Uterus (tissue), 4 donors: ENCODE results near the gene AKAP11. TPM values are rescaled to one million over a fixed set of nuclear protein-coding genes. Genes with fewer than 3 reads are reported as not detected.

Source experiments
- DNase-seq, 2 donors: peaks; one replicate each; pipeline ENCODE4 v3.0.0-alpha.2; 2019 to 2020
- H3K27ac ChIP-seq, 2 donors: fragments of 200-600 bp; sonication (generic); 1 replicate in 1 of 2; 2 replicates in 1 of 2; pipeline ENCODE4 v1.5.1; 2016 to 2018
- H3K27me3 ChIP-seq, 2 donors: fragments of 200-600 bp; sonication (generic); one replicate each; pipeline ENCODE4 v1.5.1; 2018 to 2019; ENCODE audit warnings: control low read depth in 1 of 2
- H3K36me3 ChIP-seq, 2 donors: fragments of 200-600 bp; sonication (generic); one replicate each; pipeline ENCODE4 v1.5.1; 2019; ENCODE audit warnings: control low read depth in 1 of 2
- H3K4me1 ChIP-seq, 2 donors: fragments of 200-600 bp; sonication (generic); one replicate each; pipeline ENCODE4 v1.5.1; 2018 to 2019; ENCODE audit warnings: control low read depth in 1 of 2
- H3K4me3 ChIP-seq, 2 donors: fragments of 200-600 bp; sonication (generic); 1 replicate in 1 of 2; 2 replicates in 1 of 2; pipeline ENCODE4 v1.5.1; 2018 to 2019; ENCODE audit warnings: mild to moderate bottlenecking in 1 of 2
- H3K9me3 ChIP-seq, 2 donors: fragments of 200-600 bp; sonication (generic); one replicate each; pipeline ENCODE4 v1.5.1; 2019; ENCODE audit warnings: control low read depth in 1 of 2
- CTCF ChIP-seq, 4 experiments: fragments of 200-600 bp in 2 of 4; fragments of 450-650 bp in 2 of 4; sonication (generic) in 2 of 4; IDR thresholded peaks; one replicate each; pipeline ENCODE4 v1.5.1; 2016 to 2019; ENCODE audit warnings: antibody characterized with exemption in 4 of 4, mild to moderate bottlenecking in 2 of 4, moderate library complexity in 1 of 4
- POLR2A ChIP-seq, 2 donors: fragments of 450-650 bp; IDR thresholded peaks; one replicate each; pipeline ENCODE4 v1.6.1; 2016; ENCODE audit warnings: antibody characterized with exemption in 2 of 2, mild to moderate bottlenecking in 1 of 2, moderate library complexity in 1 of 2
- intact Hi-C: fragments of 100-400 bp; cut with DNase I; formaldehyde crosslinking; loops from one replicate; pipeline ENCODE4 v1.15.1; 2023; ENCODE audit warnings: low total_unique reads
- total RNA-seq, 4 donors: library from RNA; depleted of rRNA in 3 of 4; stranded (reverse); fragments of >200 nt in 3 of 4; gene quantifications; one replicate each; pipeline versions ENCODE4 v1.1.0 to v1.2.4, GENCODE V29; 2014 to 2023
- donor health status: DM: yes; HTN: yes; CAD: no.

The AKAP11 gene
- total RNA-seq, 4 donors from 2014 or later: 30.0 to 60.7 (median 45.9) TPM

GRCh38 chr13:42283574-42283973 is 11.6 kb downstream of the AKAP11 start:
- DNase-seq: no peak
- Histone ChIP-seq H3K4me1 (no peaks in the 10 kb centered on the region), H3K9me3 (no peaks in the 10 kb centered on the region), H3K27me3 (no peaks in the 10 kb centered on the region), H3K27ac (no peak overlapping the region), H3K36me3 (no peaks in the 10 kb centered on the region), H3K4me3 (no peak overlapping the region)
- intact Hi-C loops: no loop called here
- no peak for TF ChIP-seq POLR2A (IDR thresholded peaks at IDR 0.05)
- no peak for TF ChIP-seq CTCF (IDR thresholded peaks at IDR 0.05)

- no peaks in the 10 kb centered on the region for H3K9me3 ChIP-seq
- intact Hi-C loops: no loop called here
- no peaks in the 10 kb centered on the region for H3K36me3 ChIP-seq
- DNase-seq: no peak
- no peaks in the 10 kb centered on the region for H3K27me3 ChIP-seq
- no peak overlapping the region for H3K27ac ChIP-seq
- no peak overlapping the region for H3K4me3 ChIP-seq
- no peak for TF ChIP-seq CTCF (IDR thresholded peaks at IDR 0.05)
- no peak for TF ChIP-seq POLR2A (IDR thresholded peaks at IDR 0.05)
- no peaks in the 10 kb centered on the region for H3K4me1 ChIP-seq
These were observed 12.1 kb downstream of the AKAP11 start for GRCh38 chr13:42284068-42284467.

GRCh38 chr13:42298392-42298791 is 26.4 kb downstream of the AKAP11 start:
- Histone ChIP-seq H3K36me3 (no peaks in the 10 kb centered on the region), H3K27me3 (no peaks in the 10 kb centered on the region), H3K27ac (no peak overlapping the region), H3K9me3 (no peaks in the 10 kb centered on the region), H3K4me1 (no peaks in the 10 kb centered on the region), H3K4me3 (no peak overlapping the region)
- no peak for TF ChIP-seq POLR2A (IDR thresholded peaks at IDR 0.05)
- no peak for TF ChIP-seq CTCF (IDR thresholded peaks at IDR 0.05)
- intact Hi-C loops: no loop called here
- DNase-seq: no peak

GRCh38 chr13:42305503-42305902 is 33.6 kb downstream of the AKAP11 start:
- Histone ChIP-seq H3K27me3 (no peaks in the 10 kb centered on the region), H3K9me3 (no peaks in the 10 kb centered on the region), H3K4me1 (no peaks in the 10 kb centered on the region), H3K27ac (no peak overlapping the region), H3K36me3 (no peaks in the 10 kb centered on the region), H3K4me3 (no peak overlapping the region)
- no peak for TF ChIP-seq POLR2A (IDR thresholded peaks at IDR 0.05)
- intact Hi-C loops: no loop called here
- DNase-seq: no peak

- Histone ChIP-seq H3K36me3 (no peaks in the 10 kb centered on the region), H3K9me3 (no peaks in the 10 kb centered on the region), H3K27ac (no peak overlapping the region), H3K4me3 (no peak overlapping the region), H3K27me3 (no peaks in the 10 kb centered on the region), H3K4me1 (no peaks in the 10 kb centered on the region)
- intact Hi-C loops: no loop called here
- DNase-seq: no peak
- TF ChIP-seq POLR2A (IDR thresholded peaks at IDR 0.05): no peak
- no peak for TF ChIP-seq CTCF (IDR thresholded peaks at IDR 0.05)
These were observed 35.5 kb downstream of the AKAP11 start for GRCh38 chr13:42307461-42307860.

GRCh38 chr13:42312817-42313431 is 41.0 kb downstream of the AKAP11 start:
- DNase-seq: no peak
- Histone ChIP-seq H3K4me1 (no peaks in the 10 kb centered on the region), H3K27ac (no peak overlapping the region), H3K27me3 (no peaks in the 10 kb centered on the region), H3K9me3 (no peaks in the 10 kb centered on the region), H3K4me3 (no peak overlapping the region), H3K36me3 (no peaks in the 10 kb centered on the region)
- no peak for TF ChIP-seq CTCF (IDR thresholded peaks at IDR 0.05)
- TF ChIP-seq POLR2A (IDR thresholded peaks at IDR 0.05): no peak
- intact Hi-C loops: no loop called here
